Liver (tissue), 3 donors: ENCODE data around the gene RPL21.

Experiments
- CTCF ChIP-seq: fragments of 150-350 bp; IDR thresholded peaks from 2 replicates; pipeline ENCODE4 v1.5.1; 2017; ENCODE audit warnings: improper control_type of control experiment, low read depth, low read length; ENCODE audit not compliant: missing input control
- EGR1 ChIP-seq, 2 donors: IDR thresholded peaks; 2 replicates each; pipeline ENCODE4 v1.6.1; 2016 to 2018; ENCODE audit warnings: antibody characterized with exemption in 2 of 2, low read depth in 2 of 2
- FOXA1 ChIP-seq: IDR thresholded peaks from 2 replicates; pipeline ENCODE4 v1.6.1; 2016; ENCODE audit warnings: antibody characterized with exemption
- FOXA2 ChIP-seq: IDR thresholded peaks from 2 replicates; pipeline ENCODE4 v1.6.1; 2016; ENCODE audit warnings: antibody characterized with exemption
- GABPA ChIP-seq, 2 donors: IDR thresholded peaks in 1 of 2; conservative IDR thresholded peaks in 1 of 2; 2 replicates each; pipeline ENCODE4 v1.6.1; 2016; ENCODE audit warnings: antibody characterized with exemption in 2 of 2, mild to moderate bottlenecking in 1 of 2, moderate library complexity in 1 of 2
- JUND ChIP-seq, 2 donors: IDR thresholded peaks; 2 replicates each; pipeline ENCODE4 v1.6.1; 2016; ENCODE audit warnings: antibody characterized with exemption in 2 of 2
- MAX ChIP-seq: IDR thresholded peaks from 2 replicates; pipeline ENCODE4 v1.6.1; 2016; ENCODE audit warnings: antibody characterized with exemption
- RAD21 ChIP-seq, 2 donors: IDR thresholded peaks; 2 replicates each; pipeline ENCODE4 v1.6.1; 2016; ENCODE audit warnings: antibody characterized with exemption in 2 of 2, mild to moderate bottlenecking in 2 of 2
- RXRA ChIP-seq, 2 donors: IDR thresholded peaks; 2 replicates each; pipeline ENCODE4 v1.6.1; 2017 to 2018; ENCODE audit warnings: antibody characterized with exemption in 2 of 2, mild to moderate bottlenecking in 1 of 2
- SP1 ChIP-seq: IDR thresholded peaks from 2 replicates; pipeline ENCODE4 v1.6.1; 2018; ENCODE audit warnings: antibody characterized with exemption, mild to moderate bottlenecking
- TAF1 ChIP-seq: conservative IDR thresholded peaks from 2 replicates; pipeline ENCODE4 v1.6.1; 2016; ENCODE audit warnings: antibody characterized with exemption, mild to moderate bottlenecking
- ZBTB33 ChIP-seq: IDR thresholded peaks from 2 replicates; pipeline ENCODE4 v1.6.1; 2016; ENCODE audit warnings: antibody characterized with exemption
- donor health status: healthy.
- donor health status: healthy.

GRCh38 chr13:27279506-27279905 is 28.1 kb downstream of the RPL21 start:
- TF ChIP-seq CTCF, result no peak
- TF ChIP-seq GABPA (IDR thresholded peaks at IDR 0.05 in 1 of 2, conservative IDR thresholded peaks at IDR 0.05 in 1 of 2), result no peak
- TF ChIP-seq JUND (IDR thresholded peaks at IDR 0.05), result no peak
- no peak for TF ChIP-seq RAD21 (IDR thresholded peaks at IDR 0.05)
- no peak for TF ChIP-seq MAX
- TF ChIP-seq EGR1 (IDR thresholded peaks at IDR 0.05; ENCODE audit: low read depth in 2 of 2), result no peak
- TF ChIP-seq TAF1, result no peak
- TF ChIP-seq FOXA1, result no peak
- TF ChIP-seq RXRA (IDR thresholded peaks at IDR 0.05), result no peak
- no peak for TF ChIP-seq FOXA2
- no peak for TF ChIP-seq SP1
- TF ChIP-seq ZBTB33, result no peak
